HG03060 (cell line): Measurements from ENCODE around the gene MATN4.

Experiments used
- ATAC-seq: cut with Tn5 transposase; IDR thresholded peaks from one replicate; pipeline ENCODE4 v1.9.1; 2021; ENCODE audit warnings: low read depth, moderate number of reproducible peaks; ENCODE audit not compliant: unreplicated experiment

Gene MATN4

DNA sequence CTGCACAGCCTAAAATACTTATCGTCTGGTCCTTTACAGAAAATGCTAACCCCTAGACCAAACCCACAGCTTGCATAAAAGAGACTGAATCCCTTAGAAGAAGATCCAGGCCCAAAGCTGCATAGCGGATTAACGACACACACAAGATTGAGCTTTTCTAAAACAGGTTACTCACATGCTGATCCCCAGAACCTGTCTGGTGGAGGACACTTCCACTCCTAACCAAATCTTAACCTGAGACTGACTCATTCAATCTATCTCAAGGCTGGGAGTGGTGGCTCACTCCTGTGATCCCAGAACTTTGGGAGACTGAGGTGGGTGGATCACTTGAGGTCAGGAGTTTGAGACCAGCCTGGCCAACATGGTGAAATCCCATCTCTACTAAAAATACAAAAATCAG lies 50.9 kb downstream of the MATN4 start:
- ATAC-seq, result no peak

DNA sequence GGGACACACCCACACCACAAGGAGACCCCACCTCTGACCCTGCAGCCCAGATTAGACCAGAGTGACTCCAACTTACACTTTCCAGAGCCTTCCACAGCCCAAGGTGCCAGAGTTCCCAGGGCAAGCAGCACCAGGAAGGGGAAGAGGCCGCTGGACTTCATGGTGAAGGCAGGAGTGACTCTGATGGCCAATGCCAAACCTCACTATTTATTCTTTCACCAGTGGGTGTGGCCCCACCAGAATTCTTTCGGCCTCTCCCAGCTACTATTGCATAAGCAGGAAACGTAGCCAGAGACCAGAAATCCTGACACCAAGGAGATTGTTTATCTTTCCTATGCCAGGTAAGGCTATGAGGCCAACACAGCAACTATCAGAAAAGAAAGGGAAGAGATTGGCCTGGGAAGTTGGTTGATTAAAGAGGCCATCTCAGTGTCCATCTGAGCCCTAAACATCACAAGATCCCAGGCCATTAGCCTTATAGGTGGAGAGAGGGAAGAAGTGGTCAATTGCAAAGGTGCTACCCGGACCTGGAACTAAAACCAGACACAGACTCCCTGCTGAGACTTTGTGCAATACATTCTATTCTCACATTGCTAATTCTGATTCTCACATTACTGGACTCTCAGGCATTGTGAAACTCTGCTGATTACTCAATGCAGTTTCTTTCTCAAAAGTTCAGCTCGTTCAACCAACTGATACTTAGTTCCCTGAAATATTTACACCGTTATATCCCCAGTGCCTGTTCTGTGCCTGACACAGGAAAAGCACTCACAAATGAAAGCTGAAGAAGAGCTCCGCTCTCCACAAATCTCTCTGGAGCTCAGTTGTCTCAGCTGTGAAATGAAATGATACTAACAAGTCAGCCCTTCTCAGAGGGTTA lies 53.5 kb downstream of the MATN4 start, which contains the start of gene SLPI:
Gene SLPI, minus strand, starts transcription at position 182 of the 880 bp plus-strand sequence. Its CDS starts 21 bp downstream, at position 161.
- ATAC-seq, result no peak

DNA sequence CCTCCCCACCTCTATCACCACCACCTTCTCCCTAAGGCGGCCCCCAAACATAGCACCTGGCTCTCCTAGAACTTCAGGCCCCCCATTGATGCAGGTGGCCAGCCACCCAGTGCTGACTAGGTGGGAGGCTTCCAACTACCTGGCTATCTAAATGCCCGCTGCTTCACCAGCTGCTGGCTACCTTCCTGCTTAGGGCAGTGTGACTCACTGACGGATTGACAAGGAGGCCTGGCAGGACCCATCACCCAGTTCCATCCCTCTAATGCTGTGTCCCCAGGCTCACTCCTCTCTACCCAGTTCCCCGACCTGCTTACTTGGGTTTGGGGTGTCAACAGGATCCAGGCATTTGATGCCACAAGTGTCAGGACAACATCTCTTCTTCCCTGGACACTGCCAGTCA lies 54.8 kb downstream of the MATN4 start:
- ATAC-seq, result no peak

DNA sequence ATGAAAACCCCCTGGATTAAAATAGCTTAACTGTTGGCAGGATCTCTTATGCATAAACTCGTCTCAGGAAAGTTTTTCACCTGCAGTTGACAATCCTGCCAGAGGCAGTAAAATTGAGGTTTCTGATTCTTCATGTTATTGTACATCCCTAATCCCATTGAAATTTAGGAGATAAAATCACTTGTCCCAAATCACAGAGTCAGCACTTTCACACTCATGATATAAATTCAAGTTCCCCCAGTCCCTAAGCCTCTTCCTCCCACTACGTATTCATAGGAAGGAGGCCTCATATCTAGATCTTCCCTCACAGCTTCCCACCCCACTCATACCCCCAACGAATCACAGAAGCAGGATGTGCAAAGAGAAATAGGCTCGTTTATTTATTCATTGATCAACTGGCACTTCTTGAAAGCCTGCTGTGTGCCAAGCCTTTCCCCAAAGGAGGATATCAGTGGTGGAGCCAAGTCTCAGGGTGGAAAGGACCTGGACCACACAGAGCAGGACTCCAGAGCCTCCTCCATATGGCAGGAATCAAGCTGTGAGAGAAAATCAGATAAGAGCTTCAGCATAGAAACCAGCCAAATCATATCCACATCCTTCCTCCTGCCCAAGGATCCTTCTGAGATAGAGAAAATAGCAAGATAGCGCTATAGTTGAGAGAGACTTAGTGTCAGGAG lies 56.1 kb downstream of the MATN4 start:
- ATAC-seq, result no peak

DNA sequence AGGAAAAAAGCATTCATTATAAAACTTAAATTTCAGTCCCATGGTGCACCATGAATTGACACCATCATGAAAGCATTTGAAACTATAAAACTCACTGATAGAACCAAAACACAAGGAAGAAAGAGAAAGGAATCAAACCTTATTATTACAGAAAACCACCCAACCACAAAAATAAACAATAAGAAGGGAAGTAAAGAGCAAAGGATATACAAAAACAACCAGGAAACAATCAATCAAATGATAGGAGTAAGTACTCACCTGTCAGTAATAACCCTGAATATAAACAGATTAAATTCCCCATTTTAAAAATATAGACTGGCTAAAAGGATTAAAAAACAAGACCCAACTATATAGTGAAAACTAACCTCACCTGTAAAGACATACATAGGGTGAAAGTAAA lies 59.5 kb downstream of the MATN4 start:
- ATAC-seq, result no peak

DNA sequence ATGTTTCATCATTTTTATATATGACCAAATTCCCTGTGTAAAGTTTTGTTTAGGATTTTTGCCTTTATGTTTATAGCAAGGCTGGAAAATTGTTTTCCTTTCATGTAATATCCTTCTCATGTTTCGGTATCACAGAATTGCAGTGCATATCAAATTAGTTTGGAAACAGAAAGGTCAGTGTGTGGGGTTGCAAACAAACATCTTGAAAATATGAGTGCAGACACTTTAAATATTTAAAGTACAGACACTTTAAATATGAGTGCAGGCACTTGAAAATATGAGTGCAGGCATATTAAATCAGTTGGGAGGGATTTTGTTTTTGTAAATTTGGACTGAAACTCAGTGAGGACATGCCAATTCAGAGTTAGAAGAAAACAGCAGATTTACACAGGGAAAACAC lies 60.2 kb downstream of the MATN4 start:
- ATAC-seq, result no peak

DNA sequence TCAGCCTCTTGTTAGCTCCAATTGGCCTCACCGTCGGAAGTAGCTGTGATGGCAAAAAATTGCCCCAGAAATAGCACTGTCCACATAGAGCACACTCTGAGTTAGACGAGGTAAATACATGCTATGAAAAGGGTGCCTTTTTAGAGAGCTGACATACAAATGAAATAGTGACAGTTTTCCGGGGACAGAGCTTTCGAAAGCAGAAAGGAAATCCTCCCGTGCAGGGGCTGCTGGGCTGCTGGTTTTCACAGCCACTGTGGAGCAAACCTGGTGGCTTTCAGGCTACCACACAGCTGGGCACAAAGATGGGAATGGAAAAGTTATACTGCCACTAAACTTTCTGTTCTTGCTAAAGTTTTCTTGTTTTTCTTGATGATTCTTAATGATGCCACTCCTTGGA lies 62.0 kb downstream of the MATN4 start:
- no peak for ATAC-seq
